GM18951 (cell line): ENCODE results near the gene FRS2.
"Not testable (repeated sequence)": the region's sequence is repeated elsewhere in the genome, so short reads cannot be mapped to it uniquely, and the experiment has no call there.

Experiments
- POLR2A ChIP-seq: IDR thresholded peaks from 4 replicates; pipeline ENCODE4 v1.6.1; 2011; ENCODE audit warnings: mild to moderate bottlenecking; ENCODE audit not compliant: insufficient read length, insufficient read depth; ENCODE audit errors: extremely low read depth
- in situ Hi-C: fragments of 300-500 bp; cut with MboI; formaldehyde crosslinking; loops from one replicate; pipeline ENCODE4 v1.12.0; 2022; ENCODE audit warnings: low sequenced_read_pairs, mixed read lengths, inconsistent platforms; ENCODE audit not compliant: unreplicated experiment

FRS2 gene

GRCh38 chr12:69440886-69441285, 29.3 kb upstream of the FRS2 start:
- no peak for TF ChIP-seq POLR2A
- in situ Hi-C loops, result no loop called here

GRCh38 chr12:69442894-69443293, 27.3 kb upstream of the FRS2 start:
- no peak for TF ChIP-seq POLR2A
- in situ Hi-C loops, result no loop called here

GRCh38 chr12:69443916-69444315, 26.3 kb upstream of the FRS2 start:
- TF ChIP-seq POLR2A, result no peak
- in situ Hi-C loops, result no loop called here

GRCh38 chr12:69447892-69448291, 22.3 kb upstream of the FRS2 start:
- no peak for TF ChIP-seq POLR2A
- in situ Hi-C loops, result no loop called here

- in situ Hi-C loops, result not testable (repeated sequence)
These were observed 17.5 kb upstream of the FRS2 start for GRCh38 chr12:69452598-69453132.

- no peak for TF ChIP-seq POLR2A
- in situ Hi-C loops, result no loop called here
These were observed 13.9 kb upstream of the FRS2 start for GRCh38 chr12:69456239-69456638.

- no peak for TF ChIP-seq POLR2A
- in situ Hi-C loops, result no loop called here
These were observed 12.8 kb upstream of the FRS2 start for GRCh38 chr12:69457433-69457832.

DNA sequence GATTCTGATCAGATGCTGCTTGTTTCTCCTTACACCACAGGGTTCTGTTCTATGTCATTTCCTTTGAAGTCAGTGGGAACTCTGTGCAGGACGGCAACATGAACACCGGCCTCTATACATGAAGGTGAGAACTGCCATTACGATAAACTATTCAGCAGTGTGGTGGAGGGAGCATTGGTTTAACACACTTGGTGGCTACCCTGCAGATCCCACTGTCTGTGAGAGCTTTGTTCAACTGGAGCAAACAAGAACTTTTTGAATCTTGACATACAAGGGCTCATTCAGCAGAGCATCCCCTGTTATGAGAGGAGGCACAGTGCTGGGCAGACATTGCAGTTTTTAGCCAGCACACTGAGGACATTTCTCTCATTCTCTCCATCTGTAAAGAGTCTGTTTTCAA, 10.7 kb upstream of the FRS2 start:
- no peak for TF ChIP-seq POLR2A
- in situ Hi-C loops, result no loop called here

DNA sequence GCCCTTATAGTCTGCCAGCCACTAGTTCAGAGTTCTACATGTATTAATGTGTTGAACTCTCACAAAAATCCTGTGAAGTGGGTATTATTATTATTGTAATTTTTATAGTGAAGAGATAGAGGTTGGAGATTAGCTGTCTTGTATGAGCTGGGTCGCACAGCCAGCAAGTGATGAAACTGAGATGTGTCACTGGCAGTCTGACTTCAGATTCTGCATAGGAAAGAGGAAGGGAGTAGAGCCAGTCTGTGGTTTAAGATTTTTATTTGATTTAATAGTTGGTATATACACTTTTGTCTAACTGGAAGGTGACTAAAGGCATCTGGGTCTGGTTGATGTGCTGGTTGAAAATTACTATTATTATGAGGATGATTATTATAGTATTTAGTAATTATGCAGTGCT, 5.8 kb upstream of the FRS2 start:
- in situ Hi-C loops, result no loop called here
- no peak for TF ChIP-seq POLR2A

GRCh38 chr12:69466867-69467266, 3.3 kb upstream of the FRS2 start:
- TF ChIP-seq POLR2A, result no peak
- in situ Hi-C loops, result no loop called here

DNA sequence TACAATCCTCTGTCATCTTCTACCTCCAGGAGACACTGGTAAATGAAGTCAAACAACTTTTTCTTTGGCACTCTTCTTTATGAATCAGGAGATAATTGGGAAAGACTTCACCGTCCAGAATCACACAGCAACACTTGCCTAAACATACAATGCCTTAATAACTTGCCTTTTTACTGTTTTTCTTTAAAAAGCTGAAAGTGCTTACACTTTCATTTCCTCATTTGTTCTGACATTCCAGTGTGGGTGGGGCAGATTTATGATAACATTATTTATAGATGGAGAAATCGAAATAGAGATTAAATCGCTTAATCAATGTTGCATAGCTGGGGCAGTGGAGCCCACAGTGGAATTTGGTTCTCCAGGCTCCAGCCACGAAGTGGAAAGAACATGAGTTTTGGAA, 2.8 kb upstream of the FRS2 start:
- in situ Hi-C loops, result no loop called here
- no peak for TF ChIP-seq POLR2A

GRCh38 chr12:69468237-69469026, 1.8 kb upstream of the FRS2 start:
- in situ Hi-C loops, result no loop called here
- TF ChIP-seq POLR2A, result no peak

DNA sequence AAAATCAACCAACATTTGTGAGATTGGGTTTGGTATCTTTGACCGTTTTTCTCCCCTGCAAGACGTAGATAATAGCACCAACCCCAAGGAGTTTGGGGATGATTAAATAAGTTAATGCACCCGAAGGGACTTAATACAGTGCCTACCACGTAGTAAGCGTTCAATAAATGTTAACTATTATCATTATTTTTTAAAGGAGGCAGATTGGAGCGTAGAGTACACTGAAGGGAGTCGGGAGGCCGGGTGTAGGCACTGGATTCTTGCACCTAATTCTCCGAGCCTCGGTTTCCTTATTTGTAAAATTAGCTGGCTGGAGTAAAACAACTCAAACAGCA, 367 bp upstream of the FRS2 start:
- no peak for TF ChIP-seq POLR2A
- in situ Hi-C loops, result no loop called here

DNA sequence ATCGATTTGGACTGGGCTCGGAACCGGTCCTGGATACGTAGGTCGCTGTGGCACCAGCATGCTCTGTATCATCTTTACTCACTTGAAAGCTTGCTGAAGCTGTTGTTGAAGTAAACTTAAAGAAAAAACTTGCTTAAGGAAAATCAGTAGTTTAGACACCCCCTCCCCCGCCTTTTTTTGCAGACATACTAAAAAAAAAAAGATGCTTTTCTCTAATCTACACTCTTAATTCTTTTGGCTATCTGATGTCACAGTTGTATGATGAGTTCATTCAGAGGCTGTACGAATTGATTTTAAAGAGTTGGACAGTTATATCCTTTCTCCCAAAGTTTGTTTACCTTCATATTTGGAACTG, 865 bp downstream of the FRS2 start:
- in situ Hi-C loops, result no loop called here
- no peak for TF ChIP-seq POLR2A

- in situ Hi-C loops, result no loop called here
- TF ChIP-seq POLR2A, result no peak
These were observed 1.6 kb downstream of the FRS2 start for GRCh38 chr12:69471667-69472385.

GRCh38 chr12:69473262-69473661, 3.1 kb downstream of the FRS2 start:
- in situ Hi-C loops, result no loop called here
- TF ChIP-seq POLR2A, result no peak
